HG02588 (cell line): ENCODE results near the gene MTHFSD.

Experiments
- ATAC-seq: cut with Tn5 transposase; IDR thresholded peaks from one replicate; pipeline ENCODE4 v1.9.1; 2021; ENCODE audit warnings: mild to moderate bottlenecking, moderate library complexity; ENCODE audit not compliant: unreplicated experiment

MTHFSD gene

DNA sequence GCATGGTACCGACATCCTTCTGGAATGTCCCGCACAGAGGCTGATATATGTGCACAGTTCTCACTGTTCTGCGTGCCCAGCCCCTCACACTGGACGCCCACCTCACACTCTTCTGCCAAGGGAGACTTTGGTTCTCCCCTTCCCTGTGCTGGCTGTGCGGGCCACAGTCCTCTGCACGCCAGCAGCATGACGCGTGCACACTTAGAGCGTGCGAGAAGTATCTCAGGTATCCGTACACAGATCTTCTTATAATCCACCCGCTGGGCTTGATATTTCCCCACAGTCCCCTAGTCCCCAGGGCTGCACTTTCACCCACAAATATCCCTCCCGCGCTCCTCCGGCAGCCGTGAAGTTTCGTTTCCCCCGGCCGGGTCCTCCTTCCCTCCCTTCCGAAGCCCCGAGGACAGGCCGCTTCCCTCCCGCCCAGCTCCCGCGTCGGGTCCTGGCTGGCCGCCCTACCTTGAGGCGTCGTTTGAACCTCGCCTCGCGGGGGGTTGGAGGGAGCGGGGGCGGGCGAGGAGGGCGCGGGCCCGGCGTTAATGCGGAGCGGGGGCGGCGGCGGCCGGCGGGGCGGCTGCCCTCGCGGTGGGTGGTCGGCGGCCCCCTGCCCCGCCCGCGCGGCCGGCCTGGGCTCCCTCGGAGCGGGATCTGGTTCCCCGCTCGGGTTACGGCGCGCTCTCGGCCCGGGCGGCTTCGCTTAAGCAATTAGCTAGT, 49.7 kb downstream of the MTHFSD start:
- ATAC-seq, result no peak

DNA sequence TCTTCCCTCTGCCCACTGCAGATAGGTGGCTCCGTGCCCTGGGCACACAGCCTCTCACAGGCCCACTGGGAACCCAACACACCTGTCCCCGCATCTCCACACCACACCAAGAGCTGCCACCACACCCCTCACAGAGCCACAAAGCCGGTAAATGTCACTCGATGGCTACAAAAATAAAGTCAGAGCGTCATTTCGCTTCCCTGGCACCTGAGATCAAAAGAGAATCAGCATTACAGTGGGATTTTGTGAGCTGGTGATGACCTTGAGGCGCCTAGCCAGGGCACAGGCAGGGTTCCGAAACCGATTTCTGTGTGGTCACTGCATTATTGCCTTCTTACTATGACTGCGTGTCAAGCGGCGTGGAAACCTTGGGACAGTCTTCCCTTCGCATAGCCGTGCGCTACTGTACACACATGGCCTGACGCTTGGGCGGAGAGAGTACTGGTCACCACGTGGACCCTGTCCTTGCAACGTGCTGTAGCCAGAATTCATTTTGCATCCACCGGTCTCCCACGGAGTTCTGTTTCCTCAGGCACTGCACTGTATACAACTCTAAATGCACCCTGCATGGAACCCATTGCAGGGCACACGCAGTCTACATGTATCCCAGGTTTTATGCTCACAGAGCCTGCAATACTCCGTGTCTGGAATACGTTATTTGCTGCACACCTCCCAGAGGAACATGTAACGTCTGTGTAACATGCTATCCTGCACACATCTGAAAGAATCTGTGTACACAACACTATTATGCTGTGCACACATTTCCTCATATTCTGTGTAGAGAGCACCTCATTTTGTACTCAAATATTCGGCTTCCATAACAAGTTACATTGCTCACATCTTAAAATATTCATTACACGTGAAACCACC, 50.5 kb downstream of the MTHFSD start:
- no peak for ATAC-seq

- no peak for ATAC-seq
Observed at GRCh38 chr16:86503830-86504229, 51.2 kb downstream of the MTHFSD start.

- ATAC-seq, result no peak
Observed at GRCh38 chr16:86502856-86503748, 51.9 kb downstream of the MTHFSD start.

DNA sequence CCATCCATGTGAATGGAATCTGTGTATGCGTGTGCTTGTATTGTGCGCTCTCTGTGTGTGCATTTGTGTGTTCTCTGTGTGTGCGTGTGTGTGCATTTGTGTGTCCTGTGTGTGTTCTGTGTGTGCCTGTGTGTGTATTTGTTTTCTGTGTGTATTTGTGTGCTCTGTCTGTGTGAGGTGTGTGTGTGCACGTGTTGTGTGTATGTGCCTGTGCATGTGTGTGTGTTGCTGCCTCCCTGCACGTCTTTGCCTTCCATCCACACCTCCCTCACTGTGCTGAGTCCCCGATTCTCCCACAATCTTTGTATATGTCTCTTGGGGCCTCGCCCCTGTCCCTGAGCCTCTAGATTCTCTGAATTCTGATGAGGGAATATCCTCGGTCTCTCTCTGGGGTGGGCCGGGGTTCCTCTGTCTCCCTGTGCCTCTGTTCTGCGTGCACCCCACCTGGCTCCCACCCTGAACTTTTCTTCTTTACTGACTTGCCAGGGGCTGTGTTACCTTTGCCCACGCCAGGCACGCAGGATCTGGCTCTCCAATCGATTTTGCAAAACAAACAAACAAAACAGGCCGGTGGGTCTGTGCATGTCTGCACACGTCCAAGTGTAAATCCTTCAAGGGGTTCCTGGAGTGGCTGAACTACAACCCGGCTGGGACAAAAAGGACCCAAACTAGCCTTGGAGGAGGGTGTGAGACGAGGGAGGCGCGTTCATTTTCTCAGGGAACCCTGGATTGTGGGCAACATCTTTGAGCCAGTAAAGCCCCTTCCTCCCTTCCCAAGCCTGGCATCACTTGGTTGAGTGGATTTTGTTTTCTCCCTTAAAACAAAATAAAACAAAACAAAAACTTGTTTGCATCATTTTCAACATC, 52.8 kb downstream of the MTHFSD start:
- ATAC-seq, result no peak

GRCh38 chr16:86500708-86501510, 54.1 kb downstream of the MTHFSD start:
- no peak for ATAC-seq

- ATAC-seq, result no peak
Observed at GRCh38 chr16:86499889-86500707, 54.9 kb downstream of the MTHFSD start.

GRCh38 chr16:86499440-86499786, 55.6 kb downstream of the MTHFSD start:
- ATAC-seq, result no peak

DNA sequence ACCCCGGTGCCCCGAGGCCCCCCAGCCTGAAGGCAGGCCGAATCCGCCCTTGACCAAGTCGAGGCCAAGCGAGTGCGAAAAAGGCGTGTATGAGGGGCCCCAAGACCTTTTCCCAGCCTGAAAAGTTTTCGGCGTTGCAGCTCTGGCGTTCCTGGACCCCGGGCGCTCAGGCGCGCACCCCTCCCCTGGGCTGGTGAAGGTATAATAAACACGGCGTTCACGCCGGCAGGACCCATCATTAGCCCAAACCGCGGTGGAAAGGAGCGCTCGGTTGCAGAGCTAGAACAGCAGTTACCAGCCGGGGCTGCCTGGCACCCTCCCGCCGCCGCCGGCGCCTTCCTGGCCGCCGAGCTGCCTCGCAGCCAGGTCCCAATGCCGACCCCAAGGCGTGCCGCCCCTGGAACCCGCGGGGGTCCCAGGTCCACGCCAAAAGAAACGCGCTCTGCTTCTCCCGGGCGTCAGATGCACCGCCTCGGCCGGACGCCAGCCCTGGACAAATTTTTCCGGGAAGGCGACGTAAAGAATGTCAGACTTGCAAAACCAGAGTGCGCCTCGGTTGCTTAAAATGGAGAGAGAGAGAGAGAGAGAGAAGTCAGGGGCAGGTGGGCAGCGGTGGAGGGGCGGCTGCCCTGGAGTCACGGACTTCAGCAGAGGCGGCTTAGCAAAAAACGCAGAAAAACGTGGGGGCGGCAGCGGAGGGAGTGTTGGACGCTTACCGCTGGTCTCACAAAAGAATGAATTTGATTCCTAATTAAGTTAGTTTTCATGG, 56.2 kb downstream of the MTHFSD start:
- no peak for ATAC-seq

GRCh38 chr16:86498155-86498670, 56.8 kb downstream of the MTHFSD start:
- ATAC-seq, result no peak

GRCh38 chr16:86497551-86498021, 57.4 kb downstream of the MTHFSD start:
- ATAC-seq, result no peak

GRCh38 chr16:86496929-86497461, 58.0 kb downstream of the MTHFSD start:
- no peak for ATAC-seq

- ATAC-seq, result no peak
Observed at GRCh38 chr16:86496262-86496928, 58.6 kb downstream of the MTHFSD start.

- ATAC-seq, result no peak
Observed at GRCh38 chr16:86495756-86496261, 59.2 kb downstream of the MTHFSD start.

GRCh38 chr16:86495357-86495701, 59.7 kb downstream of the MTHFSD start:
- ATAC-seq, result no peak

GRCh38 chr16:86494565-86495356, 60.3 kb downstream of the MTHFSD start:
- no peak for ATAC-seq
